ENCODE data around the gene SPATA45.

The SPATA45 gene

DNA sequence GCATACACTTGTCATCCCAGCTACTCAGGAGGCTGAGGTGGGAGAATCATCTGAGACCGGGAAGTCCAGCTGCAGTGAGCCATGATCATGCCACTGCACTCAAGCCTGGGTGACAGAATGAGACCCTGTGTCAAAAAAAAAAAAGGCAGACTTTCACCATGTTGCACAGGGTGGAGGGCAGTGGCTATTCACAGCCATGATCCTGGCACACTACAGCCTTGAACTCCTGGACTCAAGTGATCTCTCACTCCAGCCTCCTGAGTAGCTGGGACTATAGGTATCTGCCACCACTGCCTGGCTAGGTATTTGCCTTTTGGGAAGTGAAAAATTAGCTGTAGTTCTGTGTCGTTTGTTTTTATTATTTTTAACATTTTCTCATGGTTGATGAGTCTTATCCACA lies 19.1 kb downstream of the SPATA45 start:
- no peak for DNase-seq (ENCODE audit: low spot score)

DNA sequence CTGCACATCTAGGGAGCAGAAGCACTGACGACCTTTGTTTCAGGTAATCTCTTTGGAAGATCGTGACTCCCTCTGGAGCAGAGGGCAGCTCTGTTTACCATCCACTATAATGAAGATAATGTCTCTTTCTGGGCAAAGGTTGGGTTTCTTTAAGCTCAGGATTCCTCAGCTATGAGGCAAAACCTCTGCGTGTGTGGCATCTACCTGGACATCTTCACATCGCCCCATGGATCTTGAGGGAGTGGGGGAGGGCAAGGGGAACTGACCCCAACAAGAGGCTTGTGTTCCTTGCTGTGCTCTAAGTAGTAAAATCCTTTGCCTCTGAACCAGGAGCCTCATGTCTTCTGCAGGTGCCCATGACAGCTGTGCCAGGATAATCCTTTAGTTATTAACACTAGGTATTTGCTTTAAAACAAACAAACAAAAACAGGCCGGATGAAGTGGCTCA lies 19.6 kb downstream of the SPATA45 start:
- DNase-seq (ENCODE audit: low spot score), result peak; percentile 36

DNA sequence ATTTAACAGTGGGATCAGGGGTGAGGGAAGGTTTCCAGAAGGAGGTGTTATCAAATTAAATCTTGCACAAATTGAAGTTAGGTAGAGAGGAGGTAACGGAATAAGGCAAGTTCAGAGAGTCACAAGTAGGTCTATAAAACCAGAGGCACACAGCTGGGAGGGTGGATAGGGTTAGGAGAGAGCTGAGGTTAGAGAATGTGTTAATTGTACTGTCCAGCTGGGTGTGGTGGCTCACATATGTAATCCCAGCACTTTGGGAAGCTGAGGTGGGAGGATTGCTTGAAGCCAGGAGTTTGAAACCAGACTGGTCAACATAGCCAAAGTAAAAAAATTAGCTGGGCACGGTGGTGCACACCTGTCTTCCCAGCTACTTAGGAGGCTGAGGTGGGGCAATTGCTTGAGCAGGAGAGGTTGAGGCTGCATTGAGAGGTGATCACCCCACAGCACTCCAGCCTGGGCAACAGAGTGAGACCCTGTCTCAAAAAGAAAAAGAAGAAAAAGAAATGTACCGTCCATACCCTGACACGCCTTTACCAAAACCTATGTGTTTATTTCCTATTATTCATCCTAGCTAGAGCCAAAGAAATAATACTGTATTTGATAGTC lies 20.2 kb downstream of the SPATA45 start:
- DNase-seq (ENCODE audit: low spot score), result no peak

DNA sequence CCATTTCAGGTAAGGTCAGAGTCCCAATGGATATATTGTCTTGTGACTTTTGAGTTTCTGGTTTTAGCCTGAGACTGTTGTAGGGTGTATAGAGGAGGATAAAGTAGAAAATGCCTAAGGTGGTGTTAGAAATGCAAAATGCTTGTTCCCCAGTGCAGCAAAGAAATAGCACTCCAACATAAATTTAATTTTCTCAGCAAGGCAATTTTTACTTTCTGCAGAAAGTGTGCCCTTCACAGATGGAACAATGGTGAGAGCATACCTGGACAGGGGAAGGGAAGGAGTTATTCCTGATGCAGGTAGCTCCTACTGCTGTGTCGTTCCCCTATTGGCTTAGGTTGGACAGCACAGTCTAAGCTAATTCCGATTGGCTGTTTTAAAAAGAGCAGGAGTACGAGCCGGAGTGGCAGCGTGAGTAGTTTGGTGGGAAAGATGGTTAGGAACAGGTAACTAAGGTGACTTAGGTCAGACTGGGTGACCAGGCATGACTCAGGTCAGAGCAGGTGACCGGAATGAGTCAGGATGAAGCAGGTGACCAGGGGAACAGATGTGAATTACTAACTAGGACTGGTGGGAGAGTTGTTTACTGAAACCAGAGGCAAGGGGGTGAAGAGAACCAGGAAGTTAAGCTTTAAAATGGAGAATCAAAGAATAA lies 21.5 kb downstream of the SPATA45 start:
- no peak for DNase-seq (ENCODE audit: low spot score)

DNA sequence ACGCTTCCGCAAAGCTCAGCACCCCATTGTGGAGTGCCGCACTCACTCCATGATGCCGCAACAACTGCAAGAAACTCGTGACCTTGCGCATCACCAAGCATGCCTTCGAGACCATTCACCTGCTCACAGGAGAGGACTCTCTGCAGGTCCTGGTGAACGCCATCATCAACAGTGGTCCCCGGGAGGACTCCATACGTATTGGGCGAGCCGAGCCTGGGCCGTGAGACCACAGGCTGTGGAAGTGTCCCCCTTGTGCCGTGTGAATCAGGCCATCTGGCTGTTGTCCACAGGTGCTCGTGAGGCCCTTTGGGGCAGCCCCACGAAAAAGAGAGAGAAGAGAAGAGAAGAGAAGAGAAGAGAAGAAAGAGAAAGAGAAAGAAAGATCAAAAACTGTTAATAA lies 23.2 kb downstream of the SPATA45 start:
- no peak for DNase-seq (ENCODE audit: low spot score)

DNA sequence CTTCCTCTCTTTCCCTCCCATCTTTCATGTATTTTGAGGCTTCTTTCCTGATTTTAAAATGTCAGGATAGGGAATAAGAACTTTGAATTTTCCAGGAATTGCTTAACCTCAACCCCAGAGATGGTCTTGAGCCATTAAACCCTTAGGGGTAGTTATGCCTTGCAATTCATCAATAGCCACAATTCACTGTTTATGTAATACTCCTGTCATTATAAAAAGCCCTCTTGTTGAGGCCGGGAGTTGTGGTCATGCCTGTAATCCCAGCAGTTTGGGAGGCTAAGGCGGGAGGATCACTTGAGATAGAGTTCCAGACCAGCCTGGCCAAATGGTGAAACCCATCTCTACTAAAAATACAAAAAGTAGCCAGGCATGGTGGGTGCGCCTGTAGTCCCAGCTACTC lies 24.5 kb downstream of the SPATA45 start:
- no peak for DNase-seq (ENCODE audit: low spot score)

DNA sequence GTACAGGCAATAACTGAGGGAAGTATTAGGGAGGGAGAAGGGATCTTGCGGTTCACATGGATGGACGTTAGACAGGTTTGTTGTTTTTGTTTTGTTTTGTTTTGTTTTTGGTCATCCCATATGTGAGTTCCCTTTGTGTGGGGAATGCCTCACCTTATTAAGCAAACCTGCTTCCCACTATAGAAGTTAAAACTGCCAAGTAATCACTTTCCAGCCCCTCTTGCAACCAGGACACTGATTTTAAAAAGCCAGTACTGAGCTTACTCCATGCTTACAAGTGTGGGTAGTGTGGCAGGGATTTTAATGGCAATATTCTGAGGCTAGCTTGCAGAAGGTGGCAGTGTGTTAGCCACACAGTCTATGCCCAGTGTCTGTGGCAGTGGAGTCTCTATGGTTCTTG lies 26.5 kb downstream of the SPATA45 start:
- DNase-seq (ENCODE audit: low spot score), result no peak

DNA sequence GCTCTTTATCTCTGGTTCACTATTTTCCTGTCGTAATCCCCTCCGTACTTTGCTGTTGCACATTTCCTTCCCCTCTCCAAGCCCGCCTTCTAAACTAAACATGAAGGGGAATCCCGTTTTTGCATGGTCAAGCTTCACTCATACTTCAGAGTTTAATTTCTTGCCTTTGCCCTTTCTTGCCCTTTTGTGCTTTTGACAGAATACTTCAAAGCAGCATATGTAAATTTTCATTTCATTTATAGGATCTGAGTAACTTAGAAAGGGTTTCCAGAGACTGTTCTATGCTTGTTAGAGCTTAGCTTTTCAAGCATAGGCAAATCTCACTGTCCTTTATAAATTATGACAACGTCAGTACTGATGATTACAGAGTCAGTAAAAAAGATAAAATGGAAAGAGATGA lies 27.7 kb downstream of the SPATA45 start:
- no peak for DNase-seq (ENCODE audit: low spot score)

DNA sequence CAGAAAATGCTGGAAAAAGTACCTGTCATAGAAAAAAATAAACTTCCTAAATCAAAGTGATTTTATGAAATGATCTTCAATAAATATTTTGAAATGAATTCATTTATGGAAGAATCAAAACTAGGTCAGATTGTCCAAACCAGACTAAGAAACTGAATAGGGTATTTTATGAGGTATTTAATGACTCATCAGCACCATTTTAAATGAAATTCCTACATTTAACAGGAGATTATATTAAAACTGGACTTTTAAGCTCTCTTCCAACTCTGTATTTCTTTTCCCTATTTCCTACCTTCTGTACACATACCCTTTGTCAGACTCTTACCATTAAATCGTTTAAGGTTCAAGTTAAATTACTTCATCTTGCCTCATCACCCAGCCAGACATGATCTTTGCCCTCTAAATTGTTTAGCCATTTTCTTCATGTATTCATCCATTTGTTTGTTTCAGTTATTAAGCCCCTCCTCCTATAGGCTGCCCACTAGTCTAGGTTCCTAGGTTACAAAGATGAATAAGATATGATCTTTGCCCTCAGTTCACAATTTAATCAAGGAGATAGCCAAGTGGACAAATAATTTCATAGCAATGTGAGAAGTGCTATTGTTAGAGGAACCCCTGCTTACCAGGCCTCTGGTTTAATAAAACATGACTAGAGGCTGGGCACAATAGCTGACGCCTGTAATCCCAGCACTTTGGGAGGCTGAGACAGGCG lies 30.7 kb downstream of the SPATA45 start:
- DNase-seq (ENCODE audit: low spot score), result peak; percentile 30

DNA sequence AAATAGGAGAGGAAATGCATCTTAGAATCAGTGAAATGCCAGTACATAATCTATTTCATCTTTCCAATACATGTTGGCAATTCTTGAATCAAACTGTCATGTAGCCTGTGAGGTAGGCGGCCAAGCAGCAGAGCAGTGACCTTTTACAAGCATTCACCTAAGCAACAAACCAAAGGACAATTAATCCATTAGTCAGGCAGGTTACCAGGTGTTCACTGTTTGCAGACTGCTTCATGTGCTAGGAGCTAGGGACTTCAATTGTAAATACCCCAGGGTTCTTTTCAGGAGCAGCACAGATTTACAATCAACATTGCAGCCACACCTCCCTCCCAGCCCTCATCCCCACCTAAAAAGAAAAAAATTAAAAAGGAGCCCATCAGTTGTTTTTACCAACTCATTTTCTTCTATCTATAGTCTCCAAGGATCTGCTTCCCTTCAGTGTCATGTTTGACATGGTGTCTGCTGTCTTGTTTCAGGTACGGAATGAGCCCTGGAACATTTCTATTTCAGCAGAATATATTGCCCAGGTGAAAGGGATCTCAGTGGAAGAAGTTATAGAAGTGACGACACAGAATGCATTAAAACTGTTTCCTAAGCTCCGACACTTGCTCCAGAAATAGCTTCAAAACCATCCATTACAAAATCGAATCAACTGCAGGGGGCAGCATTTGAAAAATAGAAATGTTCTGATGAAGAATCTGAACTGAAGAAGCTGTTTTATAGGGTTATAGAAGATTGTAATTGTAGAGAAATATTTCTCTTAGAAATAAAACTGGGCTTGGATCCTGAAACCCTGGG lies 32.7 kb downstream of the SPATA45 start:
- DNase-seq (ENCODE audit: low spot score), result no peak

DNA sequence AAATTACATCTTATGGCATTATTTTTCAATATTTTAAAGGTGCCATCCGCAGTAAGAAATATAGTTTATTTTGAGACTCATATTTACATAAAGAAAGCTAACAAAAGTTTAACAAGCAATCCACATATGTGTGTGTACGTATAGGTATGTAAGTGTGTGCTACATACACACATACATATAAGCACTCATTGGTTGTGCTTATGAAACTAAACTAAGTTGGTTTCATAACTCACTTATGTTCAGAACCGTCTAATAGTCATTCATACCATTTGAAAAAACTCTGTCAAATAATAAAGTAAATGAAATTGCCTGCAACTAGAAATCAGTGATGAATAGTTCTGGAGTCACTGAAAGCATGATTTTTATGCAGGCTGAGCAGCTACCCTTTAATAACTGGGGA lies 41.7 kb downstream of the SPATA45 start:
- no peak for DNase-seq (ENCODE audit: low spot score)

DNA sequence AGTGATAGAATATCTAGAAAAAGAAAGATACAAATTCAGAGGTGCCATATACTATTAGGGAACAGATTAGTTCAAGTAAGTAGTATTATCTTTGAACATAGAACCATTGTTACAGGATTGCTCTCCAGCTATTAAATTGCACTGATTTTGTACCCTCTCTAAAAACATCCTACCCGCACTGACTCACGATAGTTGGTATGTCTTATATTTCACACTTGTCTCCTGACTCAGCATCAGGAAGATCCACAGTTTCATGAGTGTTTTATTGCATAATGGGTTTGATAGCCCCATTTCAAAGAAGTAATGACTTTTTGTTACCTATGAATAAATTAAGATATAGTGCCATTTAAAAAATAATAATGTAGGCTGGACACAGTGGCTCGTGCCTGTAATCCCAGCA lies 49.8 kb downstream of the SPATA45 start:
- DNase-seq (ENCODE audit: low spot score), result no peak

DNA sequence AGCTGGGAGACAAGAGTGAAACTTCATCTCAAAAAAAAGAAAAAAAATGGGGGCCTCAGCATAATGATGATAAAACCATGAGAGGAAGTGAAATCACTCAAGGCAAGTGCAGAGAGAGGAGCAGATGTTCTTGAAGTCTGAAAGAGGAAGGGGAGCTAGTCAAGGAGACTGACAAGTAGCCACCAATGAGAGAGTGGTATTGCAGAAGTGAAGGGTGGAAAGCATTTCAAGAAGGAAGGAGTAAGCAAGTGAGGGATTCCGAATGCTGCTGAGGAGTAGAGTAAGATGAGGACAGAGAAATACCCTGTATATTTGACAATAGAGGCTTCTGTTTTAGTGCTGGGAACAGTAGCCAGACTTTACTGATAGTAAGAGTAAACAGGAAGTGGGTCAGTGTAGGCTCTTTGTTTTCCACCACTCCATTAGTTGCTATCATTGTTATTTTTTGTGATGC lies 52.9 kb downstream of the SPATA45 start:
- DNase-seq (ENCODE audit: low spot score), result no peak

DNA sequence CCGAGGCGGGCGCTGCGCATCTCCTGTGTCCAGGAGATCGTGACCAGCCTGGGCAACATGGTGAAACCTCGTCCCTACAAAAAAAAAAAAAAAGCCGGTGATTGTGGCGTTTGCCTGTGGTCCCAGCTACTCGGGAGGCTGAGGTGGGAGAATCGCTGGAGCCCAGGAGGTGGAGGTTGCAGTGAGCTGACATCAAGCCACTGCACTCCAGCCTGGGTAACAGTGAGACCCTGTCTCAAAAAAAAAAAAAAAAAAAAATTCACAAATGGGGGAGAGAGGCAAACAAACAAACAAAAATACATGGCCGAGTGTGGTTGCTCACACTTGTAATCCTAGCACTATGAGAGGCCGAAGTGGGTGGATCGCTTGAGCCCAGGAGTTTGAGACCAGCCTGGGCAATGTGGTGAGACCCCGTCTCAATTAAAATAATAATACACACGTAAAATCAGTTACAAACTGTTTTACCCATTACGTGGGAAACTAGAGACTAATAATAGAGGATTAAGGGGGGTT lies 55.0 kb downstream of the SPATA45 start:
- DNase-seq (ENCODE audit: low spot score), result no peak

DNA sequence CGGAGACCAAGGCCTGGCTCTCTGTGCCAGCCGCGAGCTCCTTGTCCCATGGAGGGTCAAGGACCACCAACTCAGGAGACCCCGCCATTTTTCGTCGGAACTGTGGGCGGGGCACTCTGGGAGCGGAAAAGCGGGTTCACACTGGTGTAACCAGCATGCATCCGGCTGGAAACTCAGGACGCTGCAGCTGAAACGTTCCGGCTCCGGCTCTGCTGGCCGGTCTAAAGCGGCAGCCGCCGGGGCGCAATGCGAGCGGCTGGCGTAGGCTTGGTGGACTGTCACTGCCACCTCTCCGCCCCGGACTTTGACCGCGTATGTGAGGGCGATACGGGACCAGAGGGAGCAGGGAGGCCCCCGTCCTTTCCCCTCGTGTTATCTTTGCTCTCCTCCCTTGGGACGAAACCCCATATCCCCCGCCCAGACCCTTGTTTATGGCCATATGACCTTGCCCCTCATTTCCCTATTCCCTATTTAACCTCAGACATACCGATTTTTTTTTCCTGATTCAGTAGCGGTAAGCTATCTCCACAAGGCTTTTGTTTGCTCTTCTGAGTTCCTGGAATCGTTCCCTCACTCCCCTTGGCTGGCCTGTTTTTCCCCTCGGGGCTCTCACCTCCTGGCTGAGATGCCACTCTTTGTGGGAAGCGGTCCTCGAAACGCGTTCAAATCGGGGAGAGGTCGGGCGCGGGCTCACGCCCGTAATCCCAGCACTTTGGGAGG lies 55.6 kb downstream of the SPATA45 start, which contains the start of the genes NSL1 and TATDN3:
NSL1 (minus strand) TSS at position 102 of the 720 bp plus-strand sequence; CDS start at position 88, 14 bp downstream.
TATDN3 (plus strand) TSS at position 219 of the 720 bp plus-strand sequence; CDS start at position 247, 28 bp downstream.
- peak; percentile 87 for DNase-seq (ENCODE audit: low spot score)

DNA sequence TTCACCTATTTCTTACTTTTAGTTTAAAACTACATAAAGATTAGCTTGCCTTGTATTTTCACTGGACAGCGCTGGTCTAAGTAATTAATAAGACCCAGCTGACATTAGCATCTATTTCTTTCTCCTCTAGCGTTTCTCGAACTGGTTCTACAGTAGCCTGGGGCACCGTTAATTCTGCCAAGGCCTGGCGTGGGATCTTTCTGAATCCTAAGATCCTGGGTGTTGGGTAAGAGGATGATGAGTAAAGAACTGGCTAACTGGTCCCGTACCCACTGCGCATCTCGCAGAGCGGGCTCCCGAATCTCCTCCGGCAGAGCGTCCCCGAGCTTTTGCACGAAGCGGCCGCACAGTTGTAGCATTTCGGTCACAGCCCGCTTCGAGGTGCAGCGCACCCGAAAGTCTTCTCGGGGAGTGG lies 56.2 kb downstream of the SPATA45 start:
- DNase-seq (ENCODE audit: low spot score), result no peak

DNA sequence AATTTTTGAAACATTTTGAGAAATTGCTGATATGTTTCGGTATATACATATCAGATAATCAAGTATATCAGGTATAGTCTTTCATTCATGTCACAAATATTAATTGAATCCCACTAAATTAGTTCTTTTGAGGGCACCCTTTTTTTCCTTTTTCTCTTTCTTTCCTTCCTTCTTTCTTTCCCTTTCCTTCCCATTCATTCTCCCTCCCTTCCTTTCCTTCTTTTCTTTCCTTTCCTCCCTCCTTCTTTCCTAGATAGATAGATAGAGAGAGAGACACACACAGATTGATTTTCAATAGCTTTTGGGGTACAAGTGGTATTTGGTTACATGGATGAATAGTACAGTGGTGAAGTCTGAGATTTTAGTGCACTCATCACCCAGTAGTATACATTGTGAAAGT lies 61.6 kb downstream of the SPATA45 start:
- DNase-seq (ENCODE audit: low spot score), result no peak

DNA sequence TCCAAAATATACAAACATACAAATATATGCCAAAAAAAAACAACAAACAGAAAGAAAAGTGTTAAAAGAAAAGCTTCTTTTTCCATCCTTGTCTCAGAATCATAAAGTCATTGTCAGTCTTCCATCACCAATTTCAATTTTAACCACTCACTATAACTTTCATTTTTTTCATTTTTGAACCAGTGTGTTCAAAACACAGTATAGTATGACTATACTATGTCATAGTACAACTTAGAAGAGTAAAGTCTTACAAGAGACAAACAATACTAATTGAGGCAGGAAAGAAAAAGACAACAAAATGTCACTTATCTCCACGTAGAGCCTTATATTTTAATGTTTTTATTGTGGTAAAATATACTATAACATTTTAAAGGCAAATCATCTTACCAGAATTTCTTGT lies 63.5 kb downstream of the SPATA45 start:
- no peak for DNase-seq (ENCODE audit: low spot score)

DNA sequence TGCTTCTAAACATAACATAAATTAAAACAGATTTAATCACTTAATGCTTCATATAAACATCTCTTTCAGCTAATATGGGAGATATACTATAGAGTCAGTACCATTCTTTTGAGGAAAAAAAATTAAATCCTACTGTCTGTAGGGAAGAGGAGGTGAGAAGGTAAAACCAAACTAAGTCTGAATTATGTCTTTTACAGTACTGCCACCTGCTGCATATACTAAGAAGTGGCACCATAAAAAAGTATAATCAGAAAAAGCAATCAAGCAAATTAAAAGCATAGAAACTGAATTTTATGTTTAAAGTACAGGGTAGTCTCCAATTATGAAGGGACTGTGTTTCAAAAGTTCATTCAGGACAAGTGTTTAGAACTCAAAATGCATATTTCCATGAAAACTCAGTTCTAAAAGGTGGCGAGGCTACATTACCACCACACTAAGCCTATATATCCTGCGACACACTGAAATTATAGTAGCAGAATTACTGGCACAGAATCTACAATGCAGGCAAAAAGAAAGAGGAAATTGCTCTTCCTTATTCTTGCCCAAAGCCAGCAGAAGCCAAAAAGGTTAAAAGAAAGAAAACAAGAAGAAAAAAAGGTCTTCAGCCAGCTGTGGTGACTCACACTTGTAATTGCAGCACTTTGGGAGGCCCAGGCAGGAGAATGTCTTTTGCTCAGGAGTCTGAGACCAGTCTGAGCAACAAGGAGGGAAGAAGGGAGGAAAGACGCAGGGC lies 64.9 kb downstream of the SPATA45 start:
- peak; percentile 7 for DNase-seq (ENCODE audit: low spot score)

DNA sequence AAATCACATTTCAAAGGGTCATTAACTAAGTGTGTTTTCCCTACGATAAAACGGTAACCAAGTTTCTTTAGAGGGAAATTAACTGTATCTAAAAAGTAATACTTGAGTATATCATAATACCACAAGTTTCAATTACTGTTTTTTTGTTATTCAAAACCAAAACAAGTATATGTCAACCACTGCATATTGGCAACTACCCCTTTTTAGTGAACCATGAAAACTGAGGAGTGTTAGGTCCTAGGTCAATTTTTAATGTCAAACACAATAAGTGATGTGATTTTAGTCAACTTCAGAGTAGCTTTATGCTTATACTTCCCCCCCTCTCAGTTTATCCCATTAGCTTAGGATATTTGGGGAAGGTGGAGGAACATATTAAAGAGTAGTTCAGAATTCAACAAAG lies 66.2 kb downstream of the SPATA45 start:
- DNase-seq (ENCODE audit: low spot score), result no peak

DNA sequence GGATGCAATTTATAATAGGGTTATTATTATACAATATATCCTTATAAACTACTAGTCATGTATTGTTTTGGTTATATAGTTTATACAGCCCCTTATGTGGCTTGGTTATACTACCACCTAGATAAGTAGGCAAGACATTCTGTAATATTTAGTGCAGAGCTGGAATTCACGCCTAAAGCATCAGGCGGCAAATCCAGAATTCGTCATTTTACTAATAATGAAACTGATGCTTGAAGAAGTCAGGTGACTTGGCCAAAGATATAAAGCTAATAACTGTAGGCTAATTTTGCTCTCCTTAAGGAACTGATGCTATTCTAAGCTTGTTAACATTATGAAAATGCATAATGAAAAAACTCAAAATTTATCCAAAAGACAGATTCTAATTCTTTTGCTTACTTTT lies 66.7 kb downstream of the SPATA45 start:
- DNase-seq (ENCODE audit: low spot score), result no peak
